ENCODE data around the gene RAB9B.

Gene RAB9B

GRCh38 chrX:103792916-103793544 is 39.0 kb downstream of the RAB9B start:
- Mint-ChIP-seq H3K36me3 (ENCODE audit: low read depth) (no peaks in the 10 kb centered on the region), H3K9me3 (no peaks in the 10 kb centered on the region), H3K4me1 (ENCODE audit: low read depth) (peaks cover 16% of the 10 kb centered on the region), H3K27ac (no peak overlapping the region), H3K4me3 (no peak overlapping the region), H3K27me3 (no peaks in the 10 kb centered on the region)
- intact Hi-C loops (cut with micrococcal nuclease): no loop called here

- no peak overlapping the region for H3K27ac Mint-ChIP-seq
- peaks cover 16% of the 10 kb centered on the region for H3K4me1 Mint-ChIP-seq (ENCODE audit: low read depth)
- no peaks in the 10 kb centered on the region for H3K36me3 Mint-ChIP-seq (ENCODE audit: low read depth)
- intact Hi-C loops (cut with micrococcal nuclease): no loop called here
- H3K4me3 Mint-ChIP-seq: no peak overlapping the region
- no peaks in the 10 kb centered on the region for H3K27me3 Mint-ChIP-seq
- H3K9me3 Mint-ChIP-seq: no peaks in the 10 kb centered on the region
Observed at GRCh38 chrX:103791826-103792485, 40.1 kb downstream of the RAB9B start.

- intact Hi-C loops (cut with micrococcal nuclease): no loop called here
- Mint-ChIP-seq H3K4me1 (ENCODE audit: low read depth) (peaks cover 16% of the 10 kb centered on the region), H3K9me3 (no peaks in the 10 kb centered on the region), H3K4me3 (no peak overlapping the region), H3K36me3 (ENCODE audit: low read depth) (no peaks in the 10 kb centered on the region), H3K27ac (no peak overlapping the region), H3K27me3 (no peaks in the 10 kb centered on the region)
Observed at GRCh38 chrX:103791228-103791627, 40.8 kb downstream of the RAB9B start.

GRCh38 chrX:103789004-103789403 is 43.1 kb downstream of the RAB9B start:
- no peak overlapping the region for H3K27ac Mint-ChIP-seq
- no peak overlapping the region for H3K4me3 Mint-ChIP-seq
- intact Hi-C loops (cut with micrococcal nuclease): no loop called here
- H3K27me3 Mint-ChIP-seq: no peaks in the 10 kb centered on the region
- no peaks in the 10 kb centered on the region for H3K9me3 Mint-ChIP-seq
- peaks cover 16% of the 10 kb centered on the region for H3K4me1 Mint-ChIP-seq (ENCODE audit: low read depth)
- H3K36me3 Mint-ChIP-seq (ENCODE audit: low read depth): no peaks in the 10 kb centered on the region

- no peaks in the 10 kb centered on the region for H3K9me3 Mint-ChIP-seq
- peaks cover 5% of the 10 kb centered on the region for H3K4me1 Mint-ChIP-seq (ENCODE audit: low read depth)
- intact Hi-C loops (cut with micrococcal nuclease): no loop called here
- H3K27me3 Mint-ChIP-seq: no peaks in the 10 kb centered on the region
- no peak overlapping the region for H3K4me3 Mint-ChIP-seq
- no peaks in the 10 kb centered on the region for H3K36me3 Mint-ChIP-seq (ENCODE audit: low read depth)
- no peak overlapping the region for H3K27ac Mint-ChIP-seq
Observed at GRCh38 chrX:103783971-103784370, 48.1 kb downstream of the RAB9B start.

- no peaks in the 10 kb centered on the region for H3K4me1 Mint-ChIP-seq (ENCODE audit: low read depth)
- H3K27ac Mint-ChIP-seq: no peak overlapping the region
- H3K27me3 Mint-ChIP-seq: no peaks in the 10 kb centered on the region
- H3K9me3 Mint-ChIP-seq: no peaks in the 10 kb centered on the region
- H3K4me3 Mint-ChIP-seq: no peak overlapping the region
- intact Hi-C loops (cut with micrococcal nuclease): no loop called here
- H3K36me3 Mint-ChIP-seq (ENCODE audit: low read depth): no peaks in the 10 kb centered on the region
Observed at GRCh38 chrX:103783196-103783595, 48.9 kb downstream of the RAB9B start.

GRCh38 chrX:103782640-103783039 is 49.4 kb downstream of the RAB9B start:
- intact Hi-C loops (cut with micrococcal nuclease): no loop called here
- no peaks in the 10 kb centered on the region for H3K27me3 Mint-ChIP-seq
- no peak overlapping the region for H3K27ac Mint-ChIP-seq
- no peak overlapping the region for H3K4me3 Mint-ChIP-seq
- H3K9me3 Mint-ChIP-seq: no peaks in the 10 kb centered on the region
- no peaks in the 10 kb centered on the region for H3K36me3 Mint-ChIP-seq (ENCODE audit: low read depth)
- no peaks in the 10 kb centered on the region for H3K4me1 Mint-ChIP-seq (ENCODE audit: low read depth)

- Mint-ChIP-seq H3K27me3 (no peaks in the 10 kb centered on the region), H3K27ac (no peak overlapping the region), H3K36me3 (ENCODE audit: low read depth) (no peaks in the 10 kb centered on the region), H3K9me3 (no peaks in the 10 kb centered on the region), H3K4me1 (ENCODE audit: low read depth) (no peaks in the 10 kb centered on the region), H3K4me3 (no peak overlapping the region)
- intact Hi-C loops (cut with micrococcal nuclease): no loop called here
Observed at GRCh38 chrX:103781706-103782105, 50.4 kb downstream of the RAB9B start.

- H3K27ac Mint-ChIP-seq: no peak overlapping the region
- no peaks in the 10 kb centered on the region for H3K27me3 Mint-ChIP-seq
- H3K4me3 Mint-ChIP-seq: no peak overlapping the region
- no peaks in the 10 kb centered on the region for H3K4me1 Mint-ChIP-seq (ENCODE audit: low read depth)
- no peaks in the 10 kb centered on the region for H3K9me3 Mint-ChIP-seq
- no peaks in the 10 kb centered on the region for H3K36me3 Mint-ChIP-seq (ENCODE audit: low read depth)
- intact Hi-C loops (cut with micrococcal nuclease): no loop called here
Observed at GRCh38 chrX:103781062-103781402, 51.0 kb downstream of the RAB9B start.

GRCh38 chrX:103780336-103781061 is 51.6 kb downstream of the RAB9B start:
- no peaks in the 10 kb centered on the region for H3K36me3 Mint-ChIP-seq (ENCODE audit: low read depth)
- intact Hi-C loops (cut with micrococcal nuclease): no loop called here

GRCh38 chrX:103779141-103779789 is 52.8 kb downstream of the RAB9B start:
- Mint-ChIP-seq H3K36me3 (ENCODE audit: low read depth) (no peaks in the 10 kb centered on the region), H3K4me1 (ENCODE audit: low read depth) (no peaks in the 10 kb centered on the region), H3K27me3 (no peaks in the 10 kb centered on the region), H3K27ac (no peak overlapping the region), H3K4me3 (no peak overlapping the region), H3K9me3 (no peaks in the 10 kb centered on the region)
- intact Hi-C loops (cut with micrococcal nuclease): no loop called here

More at GRCh38 chrX:103780336-103781061, 51.6 kb downstream of the RAB9B start:
- Mint-ChIP-seq H3K27ac (no peak overlapping the region), H3K4me1 (ENCODE audit: low read depth) (no peaks in the 10 kb centered on the region), H3K9me3 (no peaks in the 10 kb centered on the region), H3K4me3 (no peak overlapping the region), H3K27me3 (no peaks in the 10 kb centered on the region)

- H3K4me1 Mint-ChIP-seq (ENCODE audit: low read depth): no peaks in the 10 kb centered on the region
- H3K27ac Mint-ChIP-seq: no peak within 1 kb of the TSS
- no peaks in the 10 kb centered on the region for H3K27me3 Mint-ChIP-seq
- intact Hi-C loops (cut with micrococcal nuclease): no loop called here
- H3K4me3 Mint-ChIP-seq: no peak within 1 kb of the TSS
- H3K36me3 Mint-ChIP-seq (ENCODE audit: low read depth): no peaks in the 10 kb centered on the region
- no peaks in the 10 kb centered on the region for H3K9me3 Mint-ChIP-seq
Observed at GRCh38 chrX:103776546-103776945, 55.5 kb downstream of the RAB9B start, which contains the start of gene PLP1. PLP1 (plus strand) TSS chrX:103776840; CDS start chrX:103776996, 156 bp downstream.

- no peak overlapping the region for H3K4me3 Mint-ChIP-seq
- H3K27ac Mint-ChIP-seq: no peak overlapping the region
- no peaks in the 10 kb centered on the region for H3K36me3 Mint-ChIP-seq (ENCODE audit: low read depth)
- H3K9me3 Mint-ChIP-seq: no peaks in the 10 kb centered on the region
- H3K4me1 Mint-ChIP-seq (ENCODE audit: low read depth): no peaks in the 10 kb centered on the region
- intact Hi-C loops (cut with micrococcal nuclease): no loop called here
- no peaks in the 10 kb centered on the region for H3K27me3 Mint-ChIP-seq
Observed at GRCh38 chrX:103774070-103774642, 57.9 kb downstream of the RAB9B start.

GRCh38 chrX:103773445-103773844 is 58.6 kb downstream of the RAB9B start:
- H3K4me1 Mint-ChIP-seq (ENCODE audit: low read depth): no peaks in the 10 kb centered on the region
- no peak overlapping the region for H3K27ac Mint-ChIP-seq
- H3K9me3 Mint-ChIP-seq: no peaks in the 10 kb centered on the region
- H3K4me3 Mint-ChIP-seq: no peak overlapping the region
- intact Hi-C loops (cut with micrococcal nuclease): no loop called here
- H3K27me3 Mint-ChIP-seq: no peaks in the 10 kb centered on the region
- H3K36me3 Mint-ChIP-seq (ENCODE audit: low read depth): no peaks in the 10 kb centered on the region

All from dendritic cell treated with granulocyte-macrophage colony-stimulating factor and Interleukin-4, amounts not matched to agents 40 ng/mL and 50 ng/mL, for 4 days (primary cell).